SK-N-SH (cell line): ENCODE data around the gene PPP1R27.

Source experiments
- CTCF ChIP-seq: fragments of 200-600 bp; sonication (generic); IDR thresholded peaks from 2 replicates; pipeline ENCODE4 v1.6.1; 2017; ENCODE audit warnings: antibody characterized with exemption, mild to moderate bottlenecking, moderate library complexity
- EZH2phosphoT487 ChIP-seq: fragments of 200-600 bp; sonication (generic); IDR thresholded peaks from 2 replicates; pipeline ENCODE4 v1.6.1; 2017; ENCODE audit warnings: low read depth, mixed run types, mild to moderate bottlenecking, antibody characterized with exemption, moderate library complexity, borderline replicate concordance
- GABPA ChIP-seq: IDR thresholded peaks from 2 replicates; pipeline ENCODE4 v1.4.0; 2012; ENCODE audit warnings: low read depth, mild to moderate bottlenecking
- RCOR1 ChIP-seq: fragments of 150-350 bp; IDR thresholded peaks from 2 replicates; pipeline ENCODE4 v1.6.1; 2017; ENCODE audit warnings: antibody characterized with exemption, low read length
- REST ChIP-seq: IDR thresholded peaks from 2 replicates; pipeline ENCODE4 v1.6.1; 2012; ENCODE audit warnings: mild to moderate bottlenecking, low read depth, low read length, moderate library complexity
- TF ChIP-seq, protein P1 (sequence below): IDR thresholded peaks from 2 replicates; pipeline ENCODE4 v1.4.0; 2012; ENCODE audit warnings: low read depth, borderline replicate concordance
- TF ChIP-seq, protein P2 (sequence below): IDR thresholded peaks from 2 replicates; pipeline ENCODE4 v1.4.0; 2012; ENCODE audit warnings: low read depth

DNA sequence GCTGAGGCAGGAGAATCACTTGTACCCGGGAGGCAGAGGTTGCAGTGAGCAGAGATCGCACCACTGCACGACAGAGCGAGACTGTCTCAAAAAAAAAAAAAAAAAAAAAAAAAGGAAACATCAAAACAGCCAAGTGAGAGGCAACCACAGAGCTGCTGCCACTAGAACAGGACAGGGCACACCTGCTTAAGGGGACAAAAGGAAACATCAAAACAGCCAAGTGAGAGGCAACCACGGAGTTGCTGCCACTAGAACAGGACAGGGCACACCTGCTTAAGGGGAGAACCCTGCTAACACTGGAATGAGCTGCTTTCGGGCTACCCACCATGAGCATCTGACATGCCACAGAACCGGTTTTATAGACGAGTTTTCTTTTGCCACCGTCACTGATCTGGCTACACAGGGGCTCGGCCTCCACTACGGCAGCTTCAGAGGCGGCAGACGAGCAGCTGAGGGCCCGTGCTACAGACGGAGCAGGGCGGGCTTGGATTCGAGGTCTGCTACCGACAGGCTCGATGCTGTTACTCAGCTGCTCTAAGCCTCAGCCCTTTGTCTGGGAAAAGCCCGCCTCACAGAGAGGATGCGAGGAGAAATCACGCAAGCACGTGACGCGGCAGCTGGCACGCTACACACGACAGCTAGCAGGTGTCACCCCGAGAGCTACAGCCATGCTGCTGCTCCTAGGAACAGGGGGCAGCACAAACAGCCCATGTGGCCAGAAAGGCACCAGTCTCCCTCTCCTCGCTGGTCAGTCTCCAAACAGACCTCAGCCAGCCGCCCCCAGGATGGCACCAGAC lies 23.5 kb upstream of the PPP1R27 start:
- no peak for TF ChIP-seq CTCF
- no peak for TF ChIP-seq REST
- TF ChIP-seq, protein P1, sequence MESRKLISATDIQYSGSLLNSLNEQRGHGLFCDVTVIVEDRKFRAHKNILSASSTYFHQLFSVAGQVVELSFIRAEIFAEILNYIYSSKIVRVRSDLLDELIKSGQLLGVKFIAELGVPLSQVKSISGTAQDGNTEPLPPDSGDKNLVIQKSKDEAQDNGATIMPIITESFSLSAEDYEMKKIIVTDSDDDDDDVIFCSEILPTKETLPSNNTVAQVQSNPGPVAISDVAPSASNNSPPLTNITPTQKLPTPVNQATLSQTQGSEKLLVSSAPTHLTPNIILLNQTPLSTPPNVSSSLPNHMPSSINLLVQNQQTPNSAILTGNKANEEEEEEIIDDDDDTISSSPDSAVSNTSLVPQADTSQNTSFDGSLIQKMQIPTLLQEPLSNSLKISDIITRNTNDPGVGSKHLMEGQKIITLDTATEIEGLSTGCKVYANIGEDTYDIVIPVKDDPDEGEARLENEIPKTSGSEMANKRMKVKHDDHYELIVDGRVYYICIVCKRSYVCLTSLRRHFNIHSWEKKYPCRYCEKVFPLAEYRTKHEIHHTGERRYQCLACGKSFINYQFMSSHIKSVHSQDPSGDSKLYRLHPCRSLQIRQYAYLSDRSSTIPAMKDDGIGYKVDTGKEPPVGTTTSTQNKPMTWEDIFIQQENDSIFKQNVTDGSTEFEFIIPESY, result no peak
- TF ChIP-seq, protein P2, sequence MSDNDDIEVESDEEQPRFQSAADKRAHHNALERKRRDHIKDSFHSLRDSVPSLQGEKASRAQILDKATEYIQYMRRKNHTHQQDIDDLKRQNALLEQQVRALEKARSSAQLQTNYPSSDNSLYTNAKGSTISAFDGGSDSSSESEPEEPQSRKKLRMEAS, result no peak
- no peak for TF ChIP-seq EZH2phosphoT487
- TF ChIP-seq GABPA, result no peak
- TF ChIP-seq RCOR1, result no peak
